Pulmonary artery endothelial cell (primary cell): ENCODE data around the gene KANK3. TPM values are rescaled to one million over a fixed set of nuclear protein-coding genes. Genes with fewer than 3 reads are reported as not detected.
"Not testable (repeated sequence)": the region's sequence is repeated elsewhere in the genome, so short reads cannot be mapped to it uniquely, and the experiment has no call there.

ENCODE experiments used
- DNase-seq: peaks from one replicate; pipeline ENCODE4 v3.0.0-alpha.2; 2011; ENCODE audit warnings: low read depth, low spot score
- total RNA-seq: library from RNA; depleted of rRNA; stranded (reverse); fragments of >200 nt; gene quantifications from 2 replicates; pipeline ENCODE4 v1.2.3, GENCODE V29; 2014

KANK3 gene
- total RNA-seq, 1 donor from 2014 or later = 18.4 TPM

DNA sequence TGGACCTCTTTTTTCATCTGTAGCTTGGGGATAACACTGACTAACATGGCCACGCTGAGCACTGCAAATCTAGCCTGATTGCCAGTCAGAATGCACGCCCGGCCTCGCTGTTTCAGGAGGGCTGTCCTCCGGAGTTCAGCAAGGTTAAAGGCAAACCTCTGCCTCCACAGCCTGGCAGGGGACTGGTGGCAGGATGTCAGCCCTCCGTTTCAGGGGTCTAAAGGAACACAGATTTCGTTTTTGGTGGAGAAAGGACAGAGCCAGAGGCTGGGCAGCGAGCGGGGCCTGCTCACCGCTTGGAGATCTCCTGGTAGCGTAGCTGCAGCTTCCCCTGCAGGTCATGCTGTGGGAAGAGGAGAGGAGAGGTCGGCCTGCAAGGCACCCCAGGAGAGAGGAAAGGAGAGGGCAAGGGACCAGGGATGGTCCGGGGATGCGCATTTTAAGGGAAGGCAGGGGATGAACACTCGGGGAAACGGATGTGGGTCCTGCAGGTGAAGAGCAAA, 22.4 kb downstream of the KANK3 start:
- no peak for DNase-seq

DNA sequence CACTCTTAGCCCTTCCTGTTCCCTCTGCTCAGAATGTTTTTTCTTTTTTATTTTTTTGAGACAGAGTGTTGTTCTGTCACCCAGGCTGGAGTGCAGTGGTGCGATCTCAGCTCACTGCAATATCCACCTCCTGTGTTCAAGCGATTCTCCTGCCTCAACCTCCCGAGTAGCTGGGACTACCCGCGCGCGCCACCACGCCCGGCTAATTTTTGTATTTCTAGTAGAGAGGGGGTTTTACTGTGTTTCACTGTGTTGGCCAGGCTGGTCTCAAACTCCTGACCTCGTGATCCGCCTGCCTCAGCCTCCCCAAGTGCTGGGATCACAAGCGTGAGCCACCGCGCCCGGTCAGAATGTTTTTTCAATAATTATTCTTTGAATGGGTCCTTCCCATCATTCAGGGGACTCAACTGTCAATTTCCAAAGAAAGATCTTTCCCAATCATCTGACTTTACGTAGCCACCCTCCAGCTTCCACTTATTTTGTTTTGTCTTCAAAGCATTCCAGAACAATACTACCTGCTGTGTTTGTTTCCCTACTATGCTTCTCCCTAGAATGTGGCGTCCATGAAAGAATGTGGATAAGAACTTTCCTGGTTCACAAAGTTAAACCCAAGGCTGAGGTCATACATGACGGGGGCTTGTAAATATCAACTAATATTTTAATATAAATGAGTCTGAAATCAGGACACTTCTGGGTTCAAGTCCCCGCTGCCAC, 23.1 kb downstream of the KANK3 start:
- no peak for DNase-seq

DNA sequence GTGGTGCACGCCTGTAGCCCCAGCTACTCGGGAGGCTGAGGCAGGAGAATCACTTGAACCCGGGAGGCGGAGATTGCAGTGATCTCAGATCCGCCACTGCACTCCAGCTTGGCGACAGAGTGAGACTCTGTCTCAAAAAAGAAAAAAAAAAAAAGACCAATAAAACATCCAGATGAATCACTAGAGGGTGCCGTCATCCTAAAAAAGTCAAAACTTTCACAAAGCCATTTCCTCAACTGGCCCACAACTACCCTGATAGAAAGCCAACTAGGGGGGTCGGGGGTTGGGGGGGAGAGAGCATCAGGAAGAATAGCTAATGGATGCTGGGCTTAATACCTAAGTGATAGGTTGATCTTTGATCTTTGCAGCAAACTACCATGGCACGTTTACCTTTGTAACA, 24.2 kb downstream of the KANK3 start:
- DNase-seq = not testable (repeated sequence)

DNA sequence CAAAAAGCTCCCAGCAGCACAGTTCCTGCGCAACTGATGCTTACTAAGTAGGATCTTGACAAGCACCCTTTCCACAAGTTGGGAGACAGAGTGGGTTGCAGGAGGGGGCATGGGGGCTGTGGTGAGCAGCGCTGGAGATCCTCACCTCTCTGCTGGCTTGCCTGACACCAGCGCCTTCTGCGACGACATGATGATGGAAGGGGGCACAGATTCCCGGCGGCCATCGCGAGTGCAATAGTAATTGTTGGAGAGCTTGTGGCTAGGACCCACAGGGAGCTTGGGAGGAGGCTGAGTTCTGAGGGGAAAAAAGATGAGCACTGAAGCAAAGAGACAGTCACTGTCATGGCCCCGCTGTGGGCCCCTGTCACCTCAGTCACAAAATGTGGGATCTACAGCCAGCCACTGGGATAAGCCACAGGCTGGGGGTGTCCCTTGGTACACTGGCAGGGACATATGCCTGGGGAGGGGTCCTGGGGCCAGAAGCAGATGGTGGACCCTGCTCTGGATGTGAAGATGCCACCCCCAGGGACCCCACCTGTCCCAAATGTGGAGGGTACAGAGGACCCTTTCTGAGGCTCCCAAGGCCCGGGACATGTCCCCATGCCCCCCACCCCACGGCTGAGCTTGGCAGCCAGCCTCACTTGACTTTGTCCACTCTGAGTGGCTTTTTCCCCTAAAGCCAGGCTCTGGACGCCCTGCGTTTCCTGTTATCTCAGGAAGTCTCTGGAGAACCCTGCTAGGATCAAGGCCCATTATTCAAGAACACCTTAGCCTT, 26.5 kb downstream of the KANK3 start:
- no peak for DNase-seq

DNA sequence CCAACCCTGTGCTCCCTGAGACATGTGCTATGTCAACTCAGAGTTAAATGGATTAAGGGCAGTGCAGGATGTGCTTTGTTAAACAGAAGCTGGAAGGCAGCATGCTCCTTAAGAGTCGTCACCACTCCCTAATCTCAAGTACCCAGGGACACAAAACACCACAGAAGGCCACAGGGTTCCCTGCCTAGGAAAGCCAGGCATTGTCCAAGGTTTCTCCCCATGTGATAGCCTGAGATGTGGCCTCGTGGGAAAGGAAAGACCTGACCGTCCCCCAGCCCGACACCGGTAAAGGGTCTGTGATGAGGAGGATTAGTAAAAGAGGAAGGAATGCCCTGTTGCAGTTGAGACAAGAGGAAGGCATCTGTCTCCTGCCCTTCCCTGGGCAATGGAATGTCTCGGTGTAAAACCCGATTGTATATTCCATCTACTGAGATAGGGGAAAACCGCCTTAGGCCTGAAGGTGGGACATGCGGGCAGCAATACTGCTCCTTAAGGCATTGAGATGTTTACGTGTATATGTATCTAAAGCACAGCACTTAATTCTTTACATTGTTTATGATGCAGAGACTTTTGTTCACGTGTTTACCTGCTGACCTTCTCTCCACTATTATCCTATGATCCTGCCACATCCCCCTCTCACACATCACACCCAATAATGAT, 28.0 kb downstream of the KANK3 start:
- not testable (repeated sequence) for DNase-seq

DNA sequence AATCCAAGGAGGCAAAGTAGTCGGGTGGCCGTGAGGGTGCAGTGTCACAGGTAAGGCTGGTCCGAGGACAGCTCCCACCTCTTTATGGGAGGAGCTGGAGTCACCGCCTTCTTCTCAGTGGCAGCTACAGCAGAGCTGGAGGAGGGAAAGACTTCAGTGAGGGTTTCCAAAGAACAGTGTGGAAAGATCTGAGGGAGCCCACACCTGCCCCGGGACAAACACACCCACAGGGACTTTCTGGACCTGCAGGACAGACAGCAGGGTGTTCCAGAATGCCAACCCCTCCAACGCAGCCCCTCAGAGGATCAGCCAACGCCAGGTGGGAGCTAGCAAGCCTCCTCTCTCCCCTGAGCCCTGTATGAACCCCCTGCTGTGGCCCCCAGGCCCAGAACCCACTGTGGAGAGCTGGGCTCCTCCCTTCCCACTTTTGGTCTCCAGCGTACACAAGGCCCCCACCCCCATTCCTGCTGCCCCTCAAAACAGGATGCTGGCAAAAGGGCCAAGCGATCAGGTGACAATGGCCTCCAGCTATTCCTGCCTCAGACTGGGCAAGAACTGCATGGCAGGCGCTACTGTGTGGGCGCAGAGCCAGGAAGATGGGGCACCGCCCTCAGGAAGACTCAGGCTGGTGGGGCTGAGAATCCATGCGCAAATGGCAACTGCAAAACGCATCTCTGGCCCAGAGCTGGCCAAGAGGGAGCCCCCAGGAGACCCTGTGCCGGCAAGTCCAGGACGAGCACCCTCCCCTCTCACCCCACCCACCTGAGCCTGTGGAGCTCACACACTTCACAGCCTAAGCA, 31.4 kb downstream of the KANK3 start:
- DNase-seq = no peak

DNA sequence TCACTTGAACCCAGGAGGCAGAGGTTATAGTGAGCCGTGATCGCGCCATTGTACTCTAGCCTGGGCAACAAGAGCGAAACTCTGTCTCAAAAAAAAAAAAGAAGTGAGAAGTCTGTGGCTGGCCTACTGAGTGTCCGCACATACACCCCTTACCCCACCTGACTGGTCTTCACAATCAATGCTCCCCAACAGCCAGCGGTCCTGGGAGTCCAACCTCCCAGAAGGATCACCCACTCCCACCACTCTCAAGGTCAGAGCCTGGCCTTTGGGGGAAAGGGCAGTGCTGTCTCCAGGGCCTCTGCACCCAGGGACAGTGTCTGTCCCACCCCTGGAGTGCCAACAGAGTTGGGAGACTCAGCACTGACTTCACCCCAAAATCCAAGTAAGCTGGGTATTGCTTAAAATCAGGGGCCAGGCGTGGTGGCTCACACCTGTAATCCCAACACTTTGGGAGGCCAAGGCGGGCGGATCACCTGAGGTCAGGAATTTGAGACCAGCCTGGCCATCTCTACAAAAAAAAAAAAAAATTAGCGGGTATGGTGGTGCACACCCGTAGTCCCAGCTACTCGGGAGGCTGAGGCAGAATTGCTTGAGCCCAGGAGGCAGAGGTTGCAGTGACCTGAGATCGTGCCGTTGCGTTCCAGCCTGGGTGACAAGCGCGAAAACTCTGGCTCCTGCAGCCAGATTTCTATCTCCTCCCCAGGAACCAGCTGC, 32.6 kb downstream of the KANK3 start:
- no peak for DNase-seq

DNA sequence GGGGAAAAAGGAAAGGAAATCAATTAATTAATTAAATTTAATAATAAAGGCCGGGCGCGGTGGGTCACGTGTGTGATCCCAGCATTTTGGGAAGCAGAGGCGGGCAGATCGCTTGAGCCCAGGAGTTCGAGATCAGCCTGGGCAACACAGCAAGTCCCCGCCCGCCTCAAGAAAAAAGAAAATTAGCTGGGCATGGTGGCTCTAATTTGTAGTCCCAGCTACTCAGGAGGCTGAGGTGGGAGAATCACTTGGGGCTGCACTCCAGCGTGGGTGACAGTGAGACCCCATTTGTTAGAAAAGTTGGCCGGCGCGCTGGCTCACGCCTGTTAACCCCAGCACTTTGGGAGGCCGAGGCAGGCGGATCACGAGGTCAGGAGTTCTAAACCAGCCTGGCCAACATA, 34.2 kb downstream of the KANK3 start:
- DNase-seq = no peak

DNA sequence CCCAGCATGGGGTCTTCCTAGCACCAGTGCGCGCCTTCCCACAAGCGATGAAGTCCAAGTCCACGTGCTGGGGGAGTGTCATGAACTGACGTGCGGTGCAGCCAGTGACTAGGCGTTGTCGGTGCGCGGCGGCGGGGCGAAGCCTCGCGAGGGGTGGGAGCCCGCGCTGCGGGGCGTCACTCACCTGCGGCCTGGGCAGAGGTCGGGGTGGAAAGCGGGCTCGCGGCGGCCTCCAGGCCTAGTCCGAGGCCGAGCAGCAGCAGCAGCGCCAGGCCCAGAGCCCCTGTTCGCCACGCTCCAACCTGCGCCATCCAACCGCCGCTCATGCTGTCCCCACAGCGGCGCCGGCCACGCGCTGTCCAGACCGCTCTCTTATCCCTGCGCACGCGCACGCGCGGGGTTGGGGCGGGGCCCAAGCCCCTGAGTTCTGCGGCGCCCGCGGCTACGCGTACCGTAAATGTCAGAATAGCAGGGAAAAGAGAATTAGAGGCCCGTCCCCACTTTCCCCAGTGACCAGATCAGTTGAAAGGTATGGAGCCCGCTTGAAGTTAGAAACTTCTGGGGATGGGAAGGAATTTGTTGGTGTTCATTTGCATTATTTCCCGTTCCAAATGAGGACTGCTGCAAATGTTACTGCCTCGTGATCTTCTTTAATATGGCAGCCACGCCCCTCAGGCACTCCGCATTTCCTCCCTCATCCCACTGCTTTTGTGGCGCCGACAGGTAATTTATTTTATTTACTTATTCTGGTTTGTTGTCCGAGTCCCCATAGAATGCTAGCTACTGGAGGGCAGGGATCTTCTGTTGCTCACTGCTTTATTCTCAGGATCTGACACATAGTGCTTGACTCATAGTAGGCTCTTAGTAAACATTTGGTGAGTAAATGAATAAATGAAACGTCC, 34.8 kb downstream of the KANK3 start, which contains the start of gene CD320:
Gene CD320, minus strand, starts transcription at position 394 of the 902 bp plus-strand sequence. Its CDS starts 68 bp downstream, at position 326.
- peak; percentile 62 for DNase-seq

DNA sequence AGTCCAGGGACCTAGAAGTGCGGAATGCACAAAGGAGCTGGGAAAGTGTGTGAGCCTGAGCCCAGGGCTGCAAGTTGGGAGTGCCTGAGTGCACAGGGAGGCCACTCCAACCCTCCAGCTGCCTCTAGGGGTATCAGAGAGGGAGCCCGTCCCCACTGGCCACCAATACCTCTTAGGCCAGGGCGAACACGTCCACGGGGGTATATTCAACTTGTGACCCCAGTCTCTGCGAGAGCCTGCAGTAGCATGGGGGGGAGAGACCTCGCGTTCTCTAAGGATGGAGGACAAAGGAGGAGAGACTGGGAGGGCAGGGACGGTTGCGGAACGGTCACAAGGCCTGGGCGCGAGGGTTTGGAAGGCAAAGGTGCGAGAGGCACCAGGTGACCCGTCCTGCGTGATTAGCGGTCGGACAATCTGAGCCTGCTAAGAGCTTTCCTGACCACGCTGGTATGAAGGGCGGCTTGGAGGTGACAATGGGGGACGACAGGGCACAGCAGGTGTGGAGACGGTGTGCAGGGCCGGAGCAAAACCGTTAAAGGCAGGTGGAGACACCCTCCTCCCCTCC, 35.6 kb downstream of the KANK3 start:
- DNase-seq = no peak

DNA sequence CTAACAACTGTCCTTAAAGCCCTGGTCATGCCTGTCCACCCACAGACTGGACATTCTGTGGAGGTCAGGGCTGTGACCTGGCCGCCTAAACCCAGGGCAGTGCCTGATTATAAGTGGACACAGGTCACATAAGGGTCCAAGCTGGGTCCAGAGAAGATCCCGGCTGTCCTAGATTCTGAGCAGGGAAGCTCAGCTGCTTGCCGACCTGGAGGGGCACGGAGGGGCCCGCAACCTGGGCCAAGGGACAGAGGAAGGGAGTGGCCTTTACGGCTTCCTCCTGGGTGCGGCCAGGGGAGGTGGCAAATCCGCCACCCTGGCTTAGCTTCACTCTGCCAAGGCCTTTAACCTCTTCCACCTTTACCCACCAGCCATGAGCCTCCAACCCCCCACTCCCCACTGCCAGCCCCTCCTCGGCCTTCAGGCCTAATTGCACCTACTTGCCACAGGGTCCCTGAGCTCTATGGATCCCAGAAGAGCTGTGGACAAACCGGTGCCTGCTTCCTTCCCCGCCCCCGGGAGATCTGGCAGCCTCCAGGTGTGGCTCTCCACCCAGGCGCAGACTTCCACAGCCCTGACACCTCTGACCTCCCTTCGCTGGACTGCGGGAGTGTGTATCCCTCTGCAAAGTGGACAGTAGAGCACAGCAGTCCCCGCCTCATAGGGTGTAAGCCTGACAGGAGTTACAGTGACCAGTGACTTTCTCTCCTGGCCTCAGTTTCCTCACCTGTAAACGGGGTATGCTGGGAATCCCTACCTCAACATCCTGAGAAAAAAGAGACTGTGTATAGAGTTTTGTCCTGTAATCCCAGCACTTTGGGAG, 36.6 kb downstream of the KANK3 start:
- DNase-seq = no peak

DNA sequence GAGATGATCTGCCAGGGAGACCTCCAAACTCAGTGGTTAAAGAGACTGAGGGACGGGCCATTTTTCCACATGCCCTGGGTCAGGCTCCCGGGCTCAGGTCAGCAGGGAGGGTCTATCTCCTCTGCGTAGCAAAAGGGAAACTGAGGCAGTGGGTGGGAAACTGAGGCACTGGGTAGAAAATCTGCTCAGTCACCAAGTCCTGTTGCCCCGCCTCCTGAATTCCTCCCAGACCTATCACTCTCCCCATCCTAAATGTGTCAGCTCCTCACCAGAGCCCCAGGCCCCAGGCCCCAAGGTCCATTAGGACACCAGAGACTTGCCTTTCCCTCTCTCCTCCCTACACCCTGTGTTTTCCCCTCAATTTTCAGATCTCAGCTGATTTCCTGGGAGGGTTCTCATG, 37.3 kb downstream of the KANK3 start:
- no peak for DNase-seq

DNA sequence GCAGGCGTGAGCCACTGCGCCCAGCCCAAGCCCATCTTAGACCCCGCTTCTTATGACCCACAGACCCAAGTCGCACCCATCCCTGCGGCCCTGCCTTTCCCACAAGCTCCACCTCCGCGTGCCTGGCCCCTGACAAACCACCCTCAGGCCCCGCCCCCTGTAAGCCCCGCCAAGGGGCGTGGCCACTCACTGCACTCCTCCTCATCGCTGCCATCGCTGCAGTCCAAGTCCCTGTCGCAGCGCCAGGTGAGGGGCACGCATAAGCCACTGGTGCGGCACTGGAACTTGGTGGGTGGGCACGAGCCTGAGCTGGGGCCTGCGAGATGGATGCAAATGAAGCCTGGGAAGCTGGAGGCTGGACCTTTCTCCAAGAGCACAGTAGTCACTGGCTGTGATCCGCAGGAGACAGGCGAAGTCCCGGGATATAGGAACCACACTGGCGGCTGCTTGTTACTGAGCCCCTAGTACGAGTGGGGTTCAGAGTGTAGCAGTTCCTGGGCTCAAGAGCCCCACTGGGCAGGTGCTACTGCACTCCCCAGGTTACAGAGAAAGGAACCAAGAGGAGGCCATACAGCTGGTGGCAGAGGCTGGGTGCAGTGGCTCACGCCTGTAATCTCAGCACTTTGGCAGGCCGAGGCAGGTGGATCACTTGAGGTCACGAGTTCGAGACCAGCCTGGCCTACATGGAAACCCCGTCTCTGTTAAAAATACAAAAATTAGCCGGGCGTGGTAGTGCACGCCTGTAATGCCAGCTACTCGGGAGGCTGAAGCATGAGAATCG, 38.0 kb downstream of the KANK3 start:
- DNase-seq = no peak

DNA sequence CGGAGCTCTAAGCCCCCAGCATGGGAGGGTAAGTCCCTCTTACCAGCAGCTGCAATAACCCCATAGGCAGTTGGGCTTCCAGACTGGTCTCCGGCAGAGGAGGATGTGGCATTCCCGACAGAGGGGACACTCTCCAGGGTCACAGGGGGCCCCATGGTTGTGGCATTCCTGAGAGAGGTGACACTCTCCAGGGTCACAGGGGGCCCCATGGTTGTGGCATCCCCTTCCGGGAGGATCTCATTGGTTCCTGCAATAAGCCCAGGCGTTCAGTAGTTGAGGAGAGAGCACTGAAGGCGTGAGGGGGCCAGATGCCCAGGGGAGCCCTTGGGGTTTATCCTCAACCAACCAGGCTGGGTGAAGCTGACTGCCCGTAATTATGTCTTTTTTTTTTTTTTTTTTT, 40.3 kb downstream of the KANK3 start:
- DNase-seq = no peak

DNA sequence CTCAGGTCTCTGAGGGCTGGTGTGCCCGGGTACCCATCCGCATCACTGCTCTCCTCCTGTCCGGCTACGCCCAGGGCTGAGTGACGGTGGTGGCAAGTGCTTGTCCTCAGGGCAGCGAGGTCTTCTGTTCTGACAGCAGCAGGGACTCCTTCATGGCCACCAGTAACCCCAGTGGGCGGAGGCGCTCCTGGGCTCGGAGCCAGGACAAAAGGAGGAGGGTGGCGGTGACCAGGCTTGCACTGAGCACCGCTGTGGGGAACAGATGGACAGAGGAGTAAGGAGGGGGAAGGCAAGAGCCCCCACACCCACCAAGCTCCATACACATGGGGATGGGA, 40.7 kb downstream of the KANK3 start:
- no peak for DNase-seq

DNA sequence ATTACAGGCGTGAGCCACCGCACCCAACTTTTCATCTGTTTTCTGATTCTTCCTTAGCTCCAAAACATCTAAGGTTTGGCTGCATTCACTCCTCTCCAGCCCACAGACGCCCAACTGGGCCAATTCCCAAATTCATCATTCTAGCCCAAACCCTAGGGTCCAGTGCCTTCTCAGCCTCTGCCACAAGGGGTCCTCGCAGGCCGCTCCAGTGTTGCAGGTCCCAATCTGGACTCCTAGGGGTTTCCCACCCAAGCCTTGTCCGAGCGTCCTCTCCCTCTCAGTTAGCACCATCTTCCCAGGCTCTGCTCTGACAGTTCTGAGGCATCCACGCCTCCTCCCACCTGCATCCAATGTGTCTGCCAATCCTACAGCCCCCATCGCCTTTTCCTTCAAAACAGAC, 51.7 kb downstream of the KANK3 start:
- DNase-seq = not testable (repeated sequence)

DNA sequence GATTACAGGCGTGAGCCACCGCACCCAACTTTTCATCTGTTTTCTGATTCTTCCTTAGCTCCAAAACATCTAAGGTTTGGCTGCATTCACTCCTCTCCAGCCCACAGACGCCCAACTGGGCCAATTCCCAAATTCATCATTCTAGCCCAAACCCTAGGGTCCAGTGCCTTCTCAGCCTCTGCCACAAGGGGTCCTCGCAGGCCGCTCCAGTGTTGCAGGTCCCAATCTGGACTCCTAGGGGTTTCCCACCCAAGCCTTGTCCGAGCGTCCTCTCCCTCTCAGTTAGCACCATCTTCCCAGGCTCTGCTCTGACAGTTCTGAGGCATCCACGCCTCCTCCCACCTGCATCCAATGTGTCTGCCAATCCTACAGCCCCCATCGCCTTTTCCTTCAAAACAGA, 66.6 kb downstream of the KANK3 start:
- not testable (repeated sequence) for DNase-seq
